CD4-positive, alpha-beta T cell treated with Interleukin-17A for 1 hour (primary cell): ENCODE data around the gene RRM2.
"Not testable (repeated sequence)": the region's sequence is repeated elsewhere in the genome, so short reads cannot be mapped to it uniquely, and the experiment has no call there.

Experiments
- DNase-seq: peaks from one replicate; pipeline ENCODE4 v3.0.0-alpha.2; 2020

RRM2 gene

GRCh38 chr2:10135296-10136089, 13.0 kb downstream of the RRM2 start:
- DNase-seq, result no peak

GRCh38 chr2:10136101-10136934, 13.8 kb downstream of the RRM2 start:
- no peak for DNase-seq

GRCh38 chr2:10137053-10137843, 14.7 kb downstream of the RRM2 start:
- DNase-seq, result no peak

- no peak for DNase-seq
These were observed 17.0 kb downstream of the RRM2 start for GRCh38 chr2:10139536-10139935.

- DNase-seq, result no peak
These were observed 18.5 kb downstream of the RRM2 start for GRCh38 chr2:10140841-10141610.

- peak; percentile 34 for DNase-seq
These were observed 19.4 kb downstream of the RRM2 start for GRCh38 chr2:10141736-10142639.

- no peak for DNase-seq
These were observed 20.1 kb downstream of the RRM2 start for GRCh38 chr2:10142640-10142965.

- no peak for DNase-seq
These were observed 22.4 kb downstream of the RRM2 start for GRCh38 chr2:10144771-10145518.

- DNase-seq, result no peak
These were observed 23.2 kb downstream of the RRM2 start for GRCh38 chr2:10145519-10146357.

GRCh38 chr2:10146366-10147005, 23.9 kb downstream of the RRM2 start:
- no peak for DNase-seq

GRCh38 chr2:10147050-10147660, 24.6 kb downstream of the RRM2 start:
- not testable (repeated sequence) for DNase-seq

- no peak for DNase-seq
These were observed 25.7 kb downstream of the RRM2 start for GRCh38 chr2:10148268-10148667.

GRCh38 chr2:10149635-10150034, 27.1 kb downstream of the RRM2 start:
- DNase-seq, result no peak

GRCh38 chr2:10150436-10150835, 27.9 kb downstream of the RRM2 start:
- DNase-seq, result peak; percentile 13

- no peak for DNase-seq
These were observed 28.9 kb downstream of the RRM2 start for GRCh38 chr2:10151462-10151861.

- DNase-seq, result no peak
These were observed 34.8 kb downstream of the RRM2 start for GRCh38 chr2:10157293-10157692.

- no peak for DNase-seq
These were observed 36.1 kb downstream of the RRM2 start for GRCh38 chr2:10158681-10159080.

GRCh38 chr2:10159086-10159485, 36.5 kb downstream of the RRM2 start:
- DNase-seq, result no peak
